Loucy (cell line): ENCODE results near the gene RNF157.

Experiments
- EZH2phosphoT487 ChIP-seq: fragments of 200-600 bp; IDR thresholded peaks from 2 replicates; pipeline ENCODE4 v1.6.1; 2018; ENCODE audit warnings: antibody characterized with exemption, mild to moderate bottlenecking, moderate library complexity, borderline replicate concordance
- TF ChIP-seq, protein P1 (sequence below): fragments of 200-600 bp; sonication (generic); conservative IDR thresholded peaks from 2 replicates; pipeline ENCODE4 v1.5.1; 2014; ENCODE audit warnings: mild to moderate bottlenecking, antibody characterized with exemption, low read length

GRCh38 chr17:76134911-76135809 lies 105.1 kb downstream of the RNF157 start:
- TF ChIP-seq, protein P1, sequence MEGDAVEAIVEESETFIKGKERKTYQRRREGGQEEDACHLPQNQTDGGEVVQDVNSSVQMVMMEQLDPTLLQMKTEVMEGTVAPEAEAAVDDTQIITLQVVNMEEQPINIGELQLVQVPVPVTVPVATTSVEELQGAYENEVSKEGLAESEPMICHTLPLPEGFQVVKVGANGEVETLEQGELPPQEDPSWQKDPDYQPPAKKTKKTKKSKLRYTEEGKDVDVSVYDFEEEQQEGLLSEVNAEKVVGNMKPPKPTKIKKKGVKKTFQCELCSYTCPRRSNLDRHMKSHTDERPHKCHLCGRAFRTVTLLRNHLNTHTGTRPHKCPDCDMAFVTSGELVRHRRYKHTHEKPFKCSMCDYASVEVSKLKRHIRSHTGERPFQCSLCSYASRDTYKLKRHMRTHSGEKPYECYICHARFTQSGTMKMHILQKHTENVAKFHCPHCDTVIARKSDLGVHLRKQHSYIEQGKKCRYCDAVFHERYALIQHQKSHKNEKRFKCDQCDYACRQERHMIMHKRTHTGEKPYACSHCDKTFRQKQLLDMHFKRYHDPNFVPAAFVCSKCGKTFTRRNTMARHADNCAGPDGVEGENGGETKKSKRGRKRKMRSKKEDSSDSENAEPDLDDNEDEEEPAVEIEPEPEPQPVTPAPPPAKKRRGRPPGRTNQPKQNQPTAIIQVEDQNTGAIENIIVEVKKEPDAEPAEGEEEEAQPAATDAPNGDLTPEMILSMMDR = no peak
- no peak for TF ChIP-seq EZH2phosphoT487
